ENCODE results near the gene HEATR1. TPM values are rescaled to one million over a fixed set of nuclear protein-coding genes. Genes with fewer than 3 reads are reported as not detected.

The HEATR1 gene
- total RNA-seq, 1 donor from 2014 or later: 27.4 TPM

DNA sequence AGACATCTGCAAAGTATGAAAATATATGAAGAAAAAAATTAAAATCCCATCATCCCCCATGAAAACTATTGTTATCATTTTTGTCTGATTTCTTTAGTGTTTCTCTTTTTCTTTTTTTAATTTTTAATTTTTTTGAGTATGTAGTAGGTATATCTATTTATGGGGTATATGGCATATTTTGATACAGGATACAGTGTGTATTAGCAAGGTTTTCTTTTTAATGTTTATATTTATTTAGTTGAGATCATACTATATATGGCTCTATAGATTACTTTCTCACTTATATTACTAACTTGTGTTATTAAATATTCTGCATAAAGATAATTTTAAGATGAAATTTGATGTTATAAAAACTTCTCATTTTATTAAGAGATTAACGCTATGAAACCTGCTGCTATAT, 69.1 kb downstream of the HEATR1 start:
- Histone ChIP-seq H3K27me3 (ENCODE audit: control insufficient read depth, insufficient read depth, low read length) (no peaks in the 10 kb centered on the region), H3K36me3 (ENCODE audit: control insufficient read depth, insufficient read depth, low read length) (peaks cover 1% of the 10 kb centered on the region), H3K4me3 (ENCODE audit: low read depth, low read length) (no peak overlapping the region)
- no peak for DNase-seq (ENCODE audit: low read depth)
- TF ChIP-seq CTCF (IDR thresholded peaks at IDR 0.05; ENCODE audit: insufficient read depth, low read length, poor library complexity, severe bottlenecking): no peak

GRCh38 chr1:236534151-236534651, 70.1 kb downstream of the HEATR1 start:
- no peak for TF ChIP-seq CTCF (IDR thresholded peaks at IDR 0.05; ENCODE audit: insufficient read depth, low read length, poor library complexity, severe bottlenecking)
- Histone ChIP-seq H3K27me3 (ENCODE audit: control insufficient read depth, insufficient read depth, low read length) (no peaks in the 10 kb centered on the region), H3K4me3 (ENCODE audit: low read depth, low read length) (no peak overlapping the region), H3K36me3 (ENCODE audit: control insufficient read depth, insufficient read depth, low read length) (peaks cover 1% of the 10 kb centered on the region)
- peak; percentile 21 for DNase-seq (ENCODE audit: low read depth)

- no peak for DNase-seq (ENCODE audit: low read depth)
- no peaks in the 10 kb centered on the region for H3K27me3 ChIP-seq (ENCODE audit: control insufficient read depth, insufficient read depth, low read length)
- H3K4me3 ChIP-seq (ENCODE audit: low read depth, low read length): no peak overlapping the region
- no peak for TF ChIP-seq CTCF (IDR thresholded peaks at IDR 0.05; ENCODE audit: insufficient read depth, low read length, poor library complexity, severe bottlenecking)
- no peaks in the 10 kb centered on the region for H3K36me3 ChIP-seq (ENCODE audit: control insufficient read depth, insufficient read depth, low read length)
Observed at GRCh38 chr1:236532850-236533249, 71.5 kb downstream of the HEATR1 start.

GRCh38 chr1:236530959-236531358, 73.4 kb downstream of the HEATR1 start:
- Histone ChIP-seq H3K27me3 (ENCODE audit: control insufficient read depth, insufficient read depth, low read length) (no peaks in the 10 kb centered on the region), H3K4me3 (ENCODE audit: low read depth, low read length) (no peak overlapping the region), H3K36me3 (ENCODE audit: control insufficient read depth, insufficient read depth, low read length) (no peaks in the 10 kb centered on the region)
- DNase-seq (ENCODE audit: low read depth): no peak
- TF ChIP-seq CTCF (IDR thresholded peaks at IDR 0.05; ENCODE audit: insufficient read depth, low read length, poor library complexity, severe bottlenecking): no peak

DNA sequence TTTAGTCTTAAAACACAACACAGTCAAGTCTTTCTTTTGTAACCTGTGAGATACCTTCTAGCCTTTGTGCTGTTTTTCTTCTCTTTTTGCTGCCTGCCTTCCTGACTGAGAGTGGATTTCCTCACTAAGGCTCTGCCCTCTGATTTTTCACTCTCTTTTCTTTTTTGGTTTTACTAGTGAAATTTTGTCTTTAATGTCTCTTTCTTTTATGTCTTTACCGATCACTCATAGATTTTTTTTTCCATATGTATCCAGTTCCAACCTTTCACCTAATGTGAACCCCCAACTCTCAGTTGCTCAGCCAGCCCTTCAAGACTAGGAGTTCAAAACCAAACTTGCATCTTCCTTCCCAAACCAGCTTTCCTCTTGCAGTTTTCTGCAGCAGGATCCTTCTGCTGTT, 74.0 kb downstream of the HEATR1 start:
- Histone ChIP-seq H3K4me3 (ENCODE audit: low read depth, low read length) (no peak overlapping the region), H3K27me3 (ENCODE audit: control insufficient read depth, insufficient read depth, low read length) (no peaks in the 10 kb centered on the region), H3K36me3 (ENCODE audit: control insufficient read depth, insufficient read depth, low read length) (no peaks in the 10 kb centered on the region)
- TF ChIP-seq CTCF (IDR thresholded peaks at IDR 0.05; ENCODE audit: insufficient read depth, low read length, poor library complexity, severe bottlenecking): no peak
- DNase-seq (ENCODE audit: low read depth): no peak

DNA sequence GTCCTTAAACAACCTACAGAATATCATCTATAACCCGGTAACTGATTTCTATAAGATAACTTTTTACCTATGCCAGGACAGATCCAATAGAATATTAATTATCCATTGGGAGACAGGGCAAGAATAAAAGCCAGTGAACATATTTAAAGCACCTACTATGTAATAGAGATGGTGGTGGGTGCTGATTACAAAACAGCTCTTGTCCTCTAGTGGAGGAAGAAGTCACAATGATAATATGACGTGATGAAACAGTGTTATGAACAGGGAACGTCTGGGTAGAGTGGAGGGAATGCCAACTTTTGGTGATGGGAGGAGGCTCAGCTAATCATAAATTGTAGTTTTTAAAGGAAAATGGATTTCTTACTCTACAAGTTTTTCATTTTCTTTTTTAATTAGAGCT, 78.2 kb downstream of the HEATR1 start:
- H3K27me3 ChIP-seq (ENCODE audit: control insufficient read depth, insufficient read depth, low read length): no peaks in the 10 kb centered on the region
- no peaks in the 10 kb centered on the region for H3K36me3 ChIP-seq (ENCODE audit: control insufficient read depth, insufficient read depth, low read length)
- no peak overlapping the region for H3K4me3 ChIP-seq (ENCODE audit: low read depth, low read length)
- DNase-seq (ENCODE audit: low read depth): no peak
- no peak for TF ChIP-seq CTCF (IDR thresholded peaks at IDR 0.05; ENCODE audit: insufficient read depth, low read length, poor library complexity, severe bottlenecking)
